ENCODE measurements around the gene TFCP2L1. TPM values are rescaled to one million over a fixed set of nuclear protein-coding genes. Genes with fewer than 3 reads are reported as not detected.

The TFCP2L1 gene
- total RNA-seq, 2 donors from 2014 or later = 1.1 to 3.4 TPM

DNA sequence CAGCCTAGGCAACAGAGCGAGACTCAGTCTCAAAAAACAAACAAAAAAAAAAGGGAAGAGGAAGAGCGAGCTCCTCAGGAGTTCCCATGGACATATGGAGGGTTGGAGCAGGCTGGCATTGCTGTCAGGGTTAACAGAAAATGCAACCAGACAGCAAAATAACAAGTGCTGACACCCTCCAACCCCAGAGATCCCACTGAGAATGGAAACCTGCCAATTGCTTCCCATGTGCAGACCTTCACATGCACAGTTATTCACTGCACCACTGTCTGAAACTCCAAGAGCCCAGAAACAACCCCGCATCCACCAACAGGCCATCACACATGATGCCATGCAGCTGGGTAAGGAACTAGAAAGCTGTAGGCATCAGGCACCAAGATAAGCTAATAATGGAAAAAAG is 43.5 kb downstream of the TFCP2L1 start:
- Histone ChIP-seq H3K4me1 (ENCODE audit: control insufficient read depth in 1 of 2, low read depth in 2 of 2) (no peaks in the 10 kb centered on the region), H3K4me3 (no peak overlapping the region), H3K27ac (no peak overlapping the region), H3K36me3 (no peaks in the 10 kb centered on the region), H3K9me3 (no peaks in the 10 kb centered on the region), H3K27me3 (replicated peaks; ENCODE audit: insufficient read depth) (no peaks in the 10 kb centered on the region)
- no peak for DNase-seq (ENCODE audit: low spot score)
- no peak for ATAC-seq (ENCODE audit: insufficient number of reproducible peaks, low FRiP score, low read depth)
- TF ChIP-seq, protein P1, sequence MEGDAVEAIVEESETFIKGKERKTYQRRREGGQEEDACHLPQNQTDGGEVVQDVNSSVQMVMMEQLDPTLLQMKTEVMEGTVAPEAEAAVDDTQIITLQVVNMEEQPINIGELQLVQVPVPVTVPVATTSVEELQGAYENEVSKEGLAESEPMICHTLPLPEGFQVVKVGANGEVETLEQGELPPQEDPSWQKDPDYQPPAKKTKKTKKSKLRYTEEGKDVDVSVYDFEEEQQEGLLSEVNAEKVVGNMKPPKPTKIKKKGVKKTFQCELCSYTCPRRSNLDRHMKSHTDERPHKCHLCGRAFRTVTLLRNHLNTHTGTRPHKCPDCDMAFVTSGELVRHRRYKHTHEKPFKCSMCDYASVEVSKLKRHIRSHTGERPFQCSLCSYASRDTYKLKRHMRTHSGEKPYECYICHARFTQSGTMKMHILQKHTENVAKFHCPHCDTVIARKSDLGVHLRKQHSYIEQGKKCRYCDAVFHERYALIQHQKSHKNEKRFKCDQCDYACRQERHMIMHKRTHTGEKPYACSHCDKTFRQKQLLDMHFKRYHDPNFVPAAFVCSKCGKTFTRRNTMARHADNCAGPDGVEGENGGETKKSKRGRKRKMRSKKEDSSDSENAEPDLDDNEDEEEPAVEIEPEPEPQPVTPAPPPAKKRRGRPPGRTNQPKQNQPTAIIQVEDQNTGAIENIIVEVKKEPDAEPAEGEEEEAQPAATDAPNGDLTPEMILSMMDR (IDR thresholded peaks at IDR 0.05) = no peak

DNA sequence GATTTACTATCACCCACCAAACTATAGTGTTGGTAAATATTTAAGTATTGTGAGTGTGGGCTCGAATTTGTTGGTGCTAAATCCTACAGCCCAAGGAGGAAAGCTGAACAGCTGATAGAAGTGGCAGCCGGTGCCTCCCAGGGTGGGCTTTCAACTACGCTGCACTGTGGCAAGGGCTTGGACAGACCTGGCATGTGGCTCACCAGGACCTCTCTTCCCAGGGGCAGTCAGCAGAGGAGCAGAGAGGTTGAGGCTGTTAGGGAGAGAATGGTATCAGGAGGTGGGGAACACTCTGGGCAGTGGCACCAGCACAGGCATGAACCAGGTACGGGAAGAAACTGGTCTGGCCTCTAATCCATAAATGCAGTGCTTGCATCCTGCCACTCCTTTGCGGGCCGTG is 44.6 kb downstream of the TFCP2L1 start:
- ATAC-seq (ENCODE audit: insufficient number of reproducible peaks, low FRiP score, low read depth) = no peak
- no peak overlapping the region for H3K4me3 ChIP-seq
- H3K4me1 ChIP-seq (ENCODE audit: control insufficient read depth in 1 of 2, low read depth in 2 of 2) = no peaks in the 10 kb centered on the region
- H3K27ac ChIP-seq = no peak overlapping the region
- no peaks in the 10 kb centered on the region for H3K9me3 ChIP-seq
- TF ChIP-seq, protein P1 (IDR thresholded peaks at IDR 0.05) = no peak
- no peaks in the 10 kb centered on the region for H3K36me3 ChIP-seq
- DNase-seq (ENCODE audit: low spot score) = no peak
- no peaks in the 10 kb centered on the region for H3K27me3 ChIP-seq (replicated peaks; ENCODE audit: insufficient read depth)

DNA sequence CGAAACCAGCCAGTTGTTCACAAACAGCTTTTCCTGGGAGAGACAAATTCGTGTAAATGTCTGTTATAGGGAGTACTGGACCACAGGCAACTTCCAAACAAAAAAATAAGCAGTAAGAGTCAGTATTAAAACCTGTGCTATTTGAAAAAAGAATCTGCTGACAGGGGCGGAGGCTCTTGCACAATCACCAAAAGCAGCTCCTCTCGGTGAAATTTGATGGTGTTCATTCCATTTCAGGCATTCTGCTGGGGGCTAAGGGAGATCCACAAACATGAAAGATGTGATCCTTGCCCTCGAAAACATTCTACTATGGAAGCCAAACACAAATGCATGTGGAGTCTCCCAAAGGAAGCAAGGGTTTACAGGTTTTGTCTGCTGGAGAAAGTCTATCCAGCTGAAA is 45.0 kb downstream of the TFCP2L1 start:
- H3K27me3 ChIP-seq (replicated peaks; ENCODE audit: insufficient read depth) = no peaks in the 10 kb centered on the region
- no peaks in the 10 kb centered on the region for H3K9me3 ChIP-seq
- H3K4me1 ChIP-seq (ENCODE audit: control insufficient read depth in 1 of 2, low read depth in 2 of 2) = no peaks in the 10 kb centered on the region
- TF ChIP-seq, protein P1 (IDR thresholded peaks at IDR 0.05) = no peak
- no peak for DNase-seq (ENCODE audit: low spot score)
- H3K4me3 ChIP-seq = no peak overlapping the region
- no peak overlapping the region for H3K27ac ChIP-seq
- H3K36me3 ChIP-seq = no peaks in the 10 kb centered on the region
- ATAC-seq (ENCODE audit: insufficient number of reproducible peaks, low FRiP score, low read depth) = no peak

DNA sequence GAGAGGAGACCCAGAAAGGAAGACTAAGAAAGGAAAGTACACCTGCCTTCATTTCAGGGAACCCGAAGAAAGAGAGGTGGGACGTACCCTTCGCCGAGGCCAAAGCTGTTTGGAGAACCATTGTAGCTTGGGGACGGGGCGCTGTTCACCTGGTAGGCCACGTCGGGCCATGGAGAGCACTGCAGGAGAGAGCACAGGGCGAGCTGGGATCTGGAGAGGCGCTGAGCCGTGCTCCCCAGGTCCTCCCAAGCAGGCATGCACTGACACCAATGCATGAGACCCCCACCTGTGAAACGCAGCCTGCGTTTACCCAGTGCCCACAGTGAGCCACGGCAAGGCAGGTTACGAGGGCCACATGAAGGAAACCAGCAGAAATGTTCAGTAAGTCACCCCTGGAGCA is 45.5 kb downstream of the TFCP2L1 start:
- Histone ChIP-seq H3K4me1 (ENCODE audit: control insufficient read depth in 1 of 2, low read depth in 2 of 2) (no peaks in the 10 kb centered on the region), H3K27me3 (replicated peaks; ENCODE audit: insufficient read depth) (no peaks in the 10 kb centered on the region), H3K36me3 (no peaks in the 10 kb centered on the region), H3K9me3 (no peaks in the 10 kb centered on the region), H3K4me3 (no peak overlapping the region), H3K27ac (no peak overlapping the region)
- peak; percentile 37 for ATAC-seq (ENCODE audit: insufficient number of reproducible peaks, low FRiP score, low read depth)
- no peak for DNase-seq (ENCODE audit: low spot score)
- TF ChIP-seq, protein P1 (IDR thresholded peaks at IDR 0.05) = no peak

DNA sequence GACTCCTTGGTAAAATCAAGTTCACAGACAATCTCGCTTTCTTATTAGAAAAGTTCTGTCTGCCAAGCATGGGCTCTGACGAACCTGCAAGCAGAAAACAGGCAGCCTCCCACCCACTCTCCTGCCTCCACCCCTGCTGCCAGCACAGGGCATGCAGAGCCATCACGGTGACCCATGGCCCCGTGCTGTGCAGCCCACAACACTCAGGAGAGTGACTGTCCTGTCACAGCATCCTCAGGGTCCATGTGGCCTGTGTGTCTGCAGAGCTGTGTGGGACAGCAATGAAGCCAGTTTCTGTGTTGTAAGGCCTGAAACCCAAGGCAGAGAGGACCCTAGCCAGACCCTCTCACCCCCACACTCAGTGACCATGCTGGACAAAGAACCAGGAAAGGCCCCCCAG is 46.2 kb downstream of the TFCP2L1 start:
- Histone ChIP-seq H3K9me3 (no peaks in the 10 kb centered on the region), H3K27me3 (replicated peaks; ENCODE audit: insufficient read depth) (no peaks in the 10 kb centered on the region), H3K36me3 (no peaks in the 10 kb centered on the region), H3K4me3 (no peak overlapping the region), H3K4me1 (ENCODE audit: control insufficient read depth in 1 of 2, low read depth in 2 of 2) (no peaks in the 10 kb centered on the region), H3K27ac (no peak overlapping the region)
- no peak for ATAC-seq (ENCODE audit: insufficient number of reproducible peaks, low FRiP score, low read depth)
- DNase-seq (ENCODE audit: low spot score) = no peak
- TF ChIP-seq, protein P1 (IDR thresholded peaks at IDR 0.05) = no peak

All from thoracic aorta (tissue), 2 donors.